ENCODE results near the gene RAB40C. TPM values are rescaled to one million over a fixed set of nuclear protein-coding genes. Genes with fewer than 3 reads are reported as not detected.

Gene RAB40C
- total and polyA plus RNA-seq, 10 of the 15 experiments (the other 5 are each of a cell fraction or from before 2014, with no cell fraction given), result 0.06 to 12.8 (median 4.6) TPM

GRCh38 chr16:577796-578195 is 12.1 kb upstream of the RAB40C start:
- H3K4me2 ChIP-seq (ENCODE audit: control insufficient read depth, insufficient read depth), result no peak overlapping the region
- FAIRE-seq (no peak), DNase-seq (ENCODE audit: low read depth, low spot score) (no peak), ATAC-seq (no peak)
- H4K20me1 ChIP-seq (ENCODE audit: control insufficient read depth, insufficient read depth), result no peaks in the 10 kb centered on the region
- SMC1A ChIA-PET (ENCODE audit: uncharacterized antibody, unreplicated experiment), result no interaction called here
- no peaks in the 10 kb centered on the region; a peak in 2 of 4 replicates for H3K36me3 ChIP-seq (ENCODE audit: control insufficient read depth in 2 of 2, insufficient read depth in 2 of 2, low read length in 1 of 2)
- TF ChIP-seq BMI1 (IDR thresholded peaks at IDR 0.05; ENCODE audit: borderline replicate concordance), result no peak
- TF ChIP-seq MEF2B (IDR thresholded peaks at IDR 0.05; ENCODE audit: partially characterized antibody, poor library complexity, severe bottlenecking), result no peak
- no peak for TF ChIP-seq SUZ12 (IDR thresholded peaks at IDR 0.05; ENCODE audit: unreplicated experiment)
- TF ChIP-seq ZBTB33 (IDR thresholded peaks at IDR 0.05), result no peak
- TF ChIP-seq ETV6 (conservative IDR thresholded peaks at IDR 0.05 in 1 of 2, IDR thresholded peaks at IDR 0.05 in 1 of 2; ENCODE audit: borderline replicate concordance in 1 of 2, low read depth in 1 of 2), result no peak
- TF ChIP-seq KLF5 (IDR thresholded peaks at IDR 0.05; ENCODE audit: partially characterized antibody), result no peak
- TF ChIP-seq SREBF1 (IDR thresholded peaks at IDR 0.05; ENCODE audit: low read length), result no peak
- TF ChIP-seq BACH1 (IDR thresholded peaks at IDR 0.05; ENCODE audit: borderline replicate concordance), result no peak
- no peak for TF ChIP-seq TAF1 (IDR thresholded peaks at IDR 0.05; ENCODE audit: borderline replicate concordance, low read depth, low read length)
- TF ChIP-seq RBBP5 (conservative IDR thresholded peaks at IDR 0.05), result no peak
- no peak for TF ChIP-seq SIN3A (IDR thresholded peaks at IDR 0.05; ENCODE audit: low read depth, low read length)
- TF ChIP-seq YY1 (IDR thresholded peaks at IDR 0.05; ENCODE audit: low read depth, low read length), result no peak
- no peak for TF ChIP-seq ATF7 (IDR thresholded peaks at IDR 0.05; ENCODE audit: low read depth)
- TF ChIP-seq PKNOX1 (IDR thresholded peaks at IDR 0.05), result no peak
- no peak for TF ChIP-seq RFX5 (IDR thresholded peaks at IDR 0.05; ENCODE audit: low read depth, low read length)
- no peak for TF ChIP-seq JUNB (IDR thresholded peaks at IDR 0.05)
- TF ChIP-seq MAX (IDR thresholded peaks at IDR 0.05; ENCODE audit: low read depth, low read length), result no peak
- no peak for TF ChIP-seq HSF1 (IDR thresholded peaks at IDR 0.05; ENCODE audit: low read depth, low read length)
- no peak for TF ChIP-seq BCLAF1 (IDR thresholded peaks at IDR 0.05)
- POLR2A ChIA-PET, result no interaction called here
- H3K9ac ChIP-seq (ENCODE audit: control insufficient read depth, insufficient read depth, low read length), result no peak overlapping the region
- CTCF ChIA-PET, result no interaction called here
- no peak overlapping the region for H3K27ac ChIP-seq (ENCODE audit: control insufficient read depth, insufficient read depth)
- no peaks in the 10 kb centered on the region for H3K79me2 ChIP-seq (ENCODE audit: control insufficient read depth, insufficient read depth, low read length)
- in situ Hi-C loops (cut with MboI) (no loop called here), intact Hi-C loops (cut with micrococcal nuclease; ENCODE audit: unreplicated experiment) (no loop called here)
- RAD21 ChIA-PET (ENCODE audit: unreplicated experiment), result no interaction called here
- no TSS peak for BruUV-seq (replicated peaks)
- no peaks in the 10 kb centered on the region for H3K4me1 ChIP-seq (ENCODE audit: control insufficient read depth, insufficient read depth, low read length)
- WGBS (ENCODE audit: insufficient coverage, insufficient replicate concordance, low lambda C conversion rate, missing lambda C conversion rate), result 82% methylated on average over 13 of the region's 13 CpGs
- no peaks in the 10 kb centered on the region for H3K27me3 ChIP-seq (replicated peaks in 1 of 2; ENCODE audit: control insufficient read depth in 2 of 2, insufficient read depth in 2 of 2, low read length in 1 of 2)
- no peak overlapping the region for H2AFZ ChIP-seq (ENCODE audit: control insufficient read depth, low read depth, low read length)
- no peaks in the 10 kb centered on the region for H3K9me3 ChIP-seq (replicated peaks; ENCODE audit: control insufficient read depth, insufficient read depth, low read length)
- no peak overlapping the region for H3K4me3 ChIP-seq
